Measurements from ENCODE around the gene FILIP1.

GRCh38 chr6:75463061-75463460, 30.5 kb downstream of the FILIP1 start:
- TF ChIP-seq CTCF (IDR thresholded peaks at IDR 0.05) (no peak), POLR2A (IDR thresholded peaks at IDR 0.05) (no peak), POLR2AphosphoS5 (IDR thresholded peaks at IDR 0.05) (no peak), EP300 (IDR thresholded peaks at IDR 0.05) (no peak)
